A549 (cell line): ENCODE data around the gene FER1L5. TPM values are rescaled to one million over a fixed set of nuclear protein-coding genes. Genes with fewer than 3 reads are reported as not detected.

Experiments used
- ATAC-seq, 2 experiments: fragments of 200-7000 bp in 1 of 2; fragments of >200 bp in 1 of 2; cut with Nextera tagmentation in 1 of 2; cut with Tn5 transposase in 1 of 2; 3 replicates each; pipeline versions ENCODE4 v1.8.0 to v1.9.1; 2018 to 2020; ENCODE audit warnings: mild to moderate bottlenecking in 1 of 2, moderate library complexity in 1 of 2
- CTCF ChIA-PET: fragments of 300-600 bp; sonication (Branson Sonifier 250); formaldehyde crosslinking; extraction: SDS; loops from one replicate; lab custom pipeline; 2021; ENCODE audit warnings: antibody characterized with exemption, inconsistent platforms; lab: Yijun Ruan, JAX
- POLR2A ChIA-PET: fragments of 350-600 bp; formaldehyde crosslinking; extraction: SDS; loops from one replicate; lab custom pipeline; 2021; ENCODE audit warnings: antibody characterized with exemption, inconsistent platforms; lab: Yijun Ruan, JAX
- DNase-seq, 2 experiments: peaks; one replicate each; pipeline versions ENCODE4 v3.0.0 to v3.0.0-alpha.2; 2011 to 2016; ENCODE audit warnings: low read depth in 1 of 2, low spot score in 1 of 2
- FAIRE-seq: peaks from 2 replicates; lab custom pipeline; 2011; peaks lifted over from hg19 to GRCh38; lab: Jason Lieb, UNC
- H3K27ac ChIP-seq, 2 experiments: fragments of >200 bp; sonication (Bioruptor Twin); formaldehyde crosslinking; 3 replicates each; pipeline ENCODE4 v1.5.1; 2016 to 2017
- H3K4me1 ChIP-seq: fragments of >200 bp; sonication (Bioruptor Twin); formaldehyde crosslinking; 3 replicates; pipeline ENCODE4 v1.6.1; 2016
- H3K4me2 ChIP-seq: fragments of >200 bp; sonication (Bioruptor Twin); formaldehyde crosslinking; 3 replicates; pipeline ENCODE4 v1.6.1; 2016
- H3K4me3 ChIP-seq: fragments of >200 bp; sonication (Bioruptor Twin); formaldehyde crosslinking; 3 replicates; pipeline ENCODE4 v1.5.1; 2016
- H3K9me3 ChIP-seq: fragments of >200 bp; sonication (Bioruptor Twin); formaldehyde crosslinking; 3 replicates; pipeline ENCODE4 v1.6.1; 2016
- CBX2 ChIP-seq: fragments of 200-600 bp; sonication (generic); IDR thresholded peaks from 2 replicates; pipeline ENCODE4 v1.6.1; 2016; ENCODE audit warnings: low read depth, mild to moderate bottlenecking, borderline replicate concordance
- CHD2 ChIP-seq: fragments of 150-350 bp; IDR thresholded peaks from 2 replicates; pipeline ENCODE4 v1.6.1; 2014; ENCODE audit warnings: low read length; ENCODE audit not compliant: partially characterized antibody
- CTCF ChIP-seq: fragments of >200 bp; sonication (Bioruptor Twin); formaldehyde crosslinking; IDR thresholded peaks from 3 replicates; pipeline ENCODE4 v1.5.1; 2016
- EP300 ChIP-seq, 2 experiments: fragments of >200 bp; sonication (Bioruptor Twin); formaldehyde crosslinking; IDR thresholded peaks; 2 replicates in 1 of 2; 3 replicates in 1 of 2; pipeline ENCODE4 v1.6.1; 2016 to 2017
- FOSL2 ChIP-seq, 2 experiments: fragments of 450-650 bp in 1 of 2; fragments of >200 bp in 1 of 2; sonication (Bioruptor Twin) in 1 of 2; formaldehyde crosslinking; IDR thresholded peaks; 2 replicates each; pipeline versions ENCODE4 v1.5.0 to v1.6.1; 2016 to 2020; ENCODE audit warnings: mild to moderate bottlenecking in 1 of 2, moderate library complexity in 1 of 2
- FOXS1 ChIP-seq: fragments of 250-450 bp; sonication (Bioruptor Pico); IDR thresholded peaks from 2 replicates; pipeline ENCODE4 v1.5.0; 2020; ENCODE audit warnings: mild to moderate bottlenecking, moderate library complexity
- GATA3 ChIP-seq: IDR thresholded peaks from 2 replicates; pipeline ENCODE4 v1.6.1; 2012; ENCODE audit warnings: borderline replicate concordance
- HDAC2 ChIP-seq: fragments of 200-600 bp; sonication (generic); IDR thresholded peaks from 2 replicates; pipeline ENCODE4 v1.6.1; 2016
- HOXA7 ChIP-seq: fragments of 250-450 bp; sonication (Bioruptor Pico); IDR thresholded peaks from 2 replicates; pipeline ENCODE4 v1.5.0; 2020; ENCODE audit warnings: mild to moderate bottlenecking, moderate library complexity
- JUNB ChIP-seq: fragments of >200 bp; sonication (Bioruptor Twin); formaldehyde crosslinking; IDR thresholded peaks from 2 replicates; pipeline ENCODE4 v1.6.1; 2016
- KDM1A ChIP-seq: fragments of 200-600 bp; sonication (generic); IDR thresholded peaks from 2 replicates; pipeline ENCODE4 v1.6.1; 2016; ENCODE audit warnings: low read depth, mild to moderate bottlenecking
- MYC ChIP-seq: IDR thresholded peaks from 2 replicates; pipeline ENCODE4 v1.6.1; 2012; ENCODE audit warnings: mild to moderate bottlenecking, inconsistent platforms, low read length, improper control_type of control experiment, borderline replicate concordance
- NR3C1 ChIP-seq: fragments of >200 bp; sonication (Bioruptor Twin); formaldehyde crosslinking; IDR thresholded peaks from 3 replicates; pipeline ENCODE4 v1.6.1; 2017
- PBX3 ChIP-seq: IDR thresholded peaks from 2 replicates; pipeline ENCODE4 v1.6.1; 2012
- PHF8 ChIP-seq: fragments of 200-600 bp; sonication (generic); IDR thresholded peaks from 2 replicates; pipeline ENCODE4 v1.6.1; 2016; ENCODE audit warnings: low read depth, mild to moderate bottlenecking, antibody characterized with exemption, moderate library complexity, borderline replicate concordance
- POLR2A ChIP-seq: IDR thresholded peaks from 2 replicates; pipeline ENCODE4 v1.6.1; 2012; ENCODE audit warnings: mild to moderate bottlenecking, low read length
- POLR2AphosphoS2 ChIP-seq: conservative IDR thresholded peaks from 2 replicates; pipeline ENCODE4 v1.6.1; 2012; ENCODE audit warnings: low read length, improper control_type of control experiment, inconsistent platforms
- RAD21 ChIP-seq, 2 experiments: fragments of >200 bp in 1 of 2; sonication (Bioruptor Twin) in 1 of 2; formaldehyde crosslinking in 1 of 2; IDR thresholded peaks in 1 of 2; conservative IDR thresholded peaks in 1 of 2; 2 replicates in 1 of 2; 3 replicates in 1 of 2; pipeline ENCODE4 v1.6.1; 2012 to 2018; ENCODE audit warnings: inconsistent platforms in 1 of 2
- SMC3 ChIP-seq: fragments of >200 bp; sonication (Bioruptor Twin); formaldehyde crosslinking; IDR thresholded peaks from 3 replicates; pipeline ENCODE4 v1.6.1; 2018; ENCODE audit warnings: inconsistent platforms
- ZC3H11A ChIP-seq: fragments of 450-650 bp; IDR thresholded peaks from 2 replicates; pipeline ENCODE4 v1.6.1; 2014; ENCODE audit warnings: antibody characterized with exemption, mild to moderate bottlenecking
- ZNF302 ChIP-seq: fragments of 250-450 bp; sonication (Bioruptor Pico); IDR thresholded peaks from 2 replicates; pipeline ENCODE4 v1.9.0; 2021; ENCODE audit warnings: inconsistent platforms, mild to moderate bottlenecking, moderate library complexity
- WGBS: methylation state at CpG from one replicate; pipeline ENCODE4 v1.1.6; 2017; ENCODE audit errors: missing lambda C conversion rate; 5-methylcytosine and 5-hydroxymethylcytosine counted together
- polyA plus RNA-seq, 4 experiments: library from polyadenylated mRNA; depleted of rRNA in 3 of 4; stranded (reverse); fragments of >200 nt; fragmentation: RNase III in 1 of 4; extraction: RNeasy Plus Mini Kit Qiagen cat#74134 plus additional on column Dnase treatment in 1 of 4; gene quantifications; 2 replicates in 3 of 4; 3 replicates in 1 of 4; pipeline ENCODE4 v1.2.3, GENCODE V29; 2011 to 2017
- TF ChIP-seq, protein P1 (sequence below): fragments of 200-600 bp; sonication (generic); IDR thresholded peaks from 2 replicates; pipeline ENCODE4 v1.6.1; 2016; ENCODE audit warnings: antibody characterized with exemption, mild to moderate bottlenecking, moderate library complexity
- TF ChIP-seq, protein P2 (sequence below): fragments of 250-450 bp; sonication (Bioruptor Pico); IDR thresholded peaks from 2 replicates; pipeline ENCODE4 v1.5.0; 2020; ENCODE audit warnings: low read depth, mild to moderate bottlenecking, moderate library complexity

FER1L5 gene
- polyA plus RNA-seq, 2 of the 4 experiments (the other 2 are of a cell fraction): 0.01 TPM; not detected in 1

DNA sequence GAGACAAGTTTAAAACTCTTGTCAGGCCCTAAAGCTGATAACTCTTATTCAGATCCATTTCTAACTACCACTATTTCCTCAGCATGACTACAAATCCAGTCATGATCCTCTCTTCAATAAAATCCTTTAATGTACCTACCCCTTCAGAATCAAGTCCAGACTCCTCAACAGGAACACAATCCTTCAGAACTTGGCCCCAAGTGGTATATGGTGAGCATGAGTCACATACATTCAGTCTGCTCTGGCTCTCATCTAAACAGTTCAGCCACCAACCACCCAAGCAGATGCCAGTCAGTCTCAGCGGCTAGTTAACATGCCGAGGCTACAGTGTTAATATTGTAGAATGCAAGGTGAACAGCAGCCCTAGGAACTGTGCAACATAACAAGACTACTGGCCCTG lies 87.6 kb downstream of the FER1L5 start (continued):
- TF ChIP-seq CTCF: no peak
- no peak for TF ChIP-seq NR3C1
- TF ChIP-seq HDAC2: no peak
- no peak for TF ChIP-seq MYC
- TF ChIP-seq RAD21 (conservative IDR thresholded peaks at IDR 0.05 in 1 of 2, IDR thresholded peaks at IDR 0.05 in 1 of 2): no peak
- TF ChIP-seq CHD2: no peak

DNA sequence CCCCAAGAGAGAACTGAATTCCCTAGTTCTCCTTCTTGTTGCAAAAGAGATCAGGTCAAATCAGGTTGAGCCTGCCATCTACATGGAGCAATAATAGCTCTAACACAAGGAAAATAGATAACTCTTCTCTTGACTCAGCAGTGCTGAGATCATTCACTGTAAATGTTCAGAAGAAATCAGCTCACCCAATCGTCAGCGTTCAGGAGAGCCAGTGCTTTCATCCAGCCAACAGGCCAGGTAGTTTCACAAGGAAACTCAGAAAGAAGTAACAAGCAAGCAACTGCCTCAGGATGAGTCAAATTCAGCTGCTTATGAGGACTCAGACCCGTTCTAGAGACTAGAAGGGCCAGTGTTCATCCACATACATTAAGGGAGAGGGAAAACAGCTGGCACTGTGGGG lies 91.4 kb downstream of the FER1L5 start:
- FAIRE-seq: no peak
- no peak overlapping the region for H3K4me2 ChIP-seq
- TF ChIP-seq HDAC2 (no peak), PHF8 (no peak), FOSL2 (IDR thresholded peaks at IDR 0.05) (no peak), FOSL2 (CRISPR knock-in tag; IDR thresholded peaks at IDR 0.05) (no peak)
- TF ChIP-seq, all 56 proteins: peak for 0
- Histone ChIP-seq H3K4me1 (peaks cover 12% of the 10 kb centered on the region; the same call in 2 of the 3 replicates), H3K27ac (no peak overlapping the region), H3K4me3 (no peak overlapping the region), H3K9me3 (no peaks in the 10 kb centered on the region)
- WGBS: 80% methylated on average over 3 of the region's 3 CpGs
- POLR2A ChIA-PET: no interaction called here
- CTCF ChIA-PET: interaction anchor here (1.2 kb wide), 2 partner anchors 27 to 185 kb away, joined by 3 to 5 read pairs; partner anchors contain the start of gene CNNM4
- DNase-seq (no peak), ATAC-seq (no peak)

GRCh38 chr2:96734880-96735583 lies 92.5 kb downstream of the FER1L5 start:
- WGBS: 85% methylated on average over 8 of the region's 8 CpGs
- H3K27ac ChIP-seq: no peak overlapping the region
- H3K4me2 ChIP-seq: no peak overlapping the region
- POLR2A ChIA-PET: interaction anchor here (0.6 kb wide), 1 partner anchor 97 kb away, joined by 4 read pairs; no protein-coding TSS in a partner anchor
- CTCF ChIA-PET: interaction anchor here (0.5 to 1.4 kb wide), 6 partner anchors 10 to 65 kb away, joined by 3 to 4 read pairs (median 4); partner anchors contain the start of gene CNNM4
- TF ChIP-seq GATA3 (no peak), HOXA7 (CRISPR knock-in tag) (no peak), POLR2AphosphoS2 (no peak), MYC (no peak), FOXS1 (no peak), ZC3H11A (no peak), POLR2A (no peak), KDM1A (no peak), JUNB (no peak), CBX2 (no peak), EP300 (IDR thresholded peaks at IDR 0.05) (no peak), CTCF (no peak), PBX3 (no peak), ZNF302 (no peak), SMC3 (no peak), NR3C1 (no peak)
- TF ChIP-seq, protein P1, sequence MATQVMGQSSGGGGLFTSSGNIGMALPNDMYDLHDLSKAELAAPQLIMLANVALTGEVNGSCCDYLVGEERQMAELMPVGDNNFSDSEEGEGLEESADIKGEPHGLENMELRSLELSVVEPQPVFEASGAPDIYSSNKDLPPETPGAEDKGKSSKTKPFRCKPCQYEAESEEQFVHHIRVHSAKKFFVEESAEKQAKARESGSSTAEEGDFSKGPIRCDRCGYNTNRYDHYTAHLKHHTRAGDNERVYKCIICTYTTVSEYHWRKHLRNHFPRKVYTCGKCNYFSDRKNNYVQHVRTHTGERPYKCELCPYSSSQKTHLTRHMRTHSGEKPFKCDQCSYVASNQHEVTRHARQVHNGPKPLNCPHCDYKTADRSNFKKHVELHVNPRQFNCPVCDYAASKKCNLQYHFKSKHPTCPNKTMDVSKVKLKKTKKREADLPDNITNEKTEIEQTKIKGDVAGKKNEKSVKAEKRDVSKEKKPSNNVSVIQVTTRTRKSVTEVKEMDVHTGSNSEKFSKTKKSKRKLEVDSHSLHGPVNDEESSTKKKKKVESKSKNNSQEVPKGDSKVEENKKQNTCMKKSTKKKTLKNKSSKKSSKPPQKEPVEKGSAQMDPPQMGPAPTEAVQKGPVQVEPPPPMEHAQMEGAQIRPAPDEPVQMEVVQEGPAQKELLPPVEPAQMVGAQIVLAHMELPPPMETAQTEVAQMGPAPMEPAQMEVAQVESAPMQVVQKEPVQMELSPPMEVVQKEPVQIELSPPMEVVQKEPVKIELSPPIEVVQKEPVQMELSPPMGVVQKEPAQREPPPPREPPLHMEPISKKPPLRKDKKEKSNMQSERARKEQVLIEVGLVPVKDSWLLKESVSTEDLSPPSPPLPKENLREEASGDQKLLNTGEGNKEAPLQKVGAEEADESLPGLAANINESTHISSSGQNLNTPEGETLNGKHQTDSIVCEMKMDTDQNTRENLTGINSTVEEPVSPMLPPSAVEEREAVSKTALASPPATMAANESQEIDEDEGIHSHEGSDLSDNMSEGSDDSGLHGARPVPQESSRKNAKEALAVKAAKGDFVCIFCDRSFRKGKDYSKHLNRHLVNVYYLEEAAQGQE: no peak
- TF ChIP-seq, protein P2, sequence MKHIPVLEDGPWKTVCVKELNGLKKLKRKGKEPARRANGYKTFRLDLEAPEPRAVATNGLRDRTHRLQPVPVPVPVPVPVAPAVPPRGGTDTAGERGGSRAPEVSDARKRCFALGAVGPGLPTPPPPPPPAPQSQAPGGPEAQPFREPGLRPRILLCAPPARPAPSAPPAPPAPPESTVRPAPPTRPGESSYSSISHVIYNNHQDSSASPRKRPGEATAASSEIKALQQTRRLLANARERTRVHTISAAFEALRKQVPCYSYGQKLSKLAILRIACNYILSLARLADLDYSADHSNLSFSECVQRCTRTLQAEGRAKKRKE (CRISPR knock-in tag): no peak
- H3K4me3 ChIP-seq: no peak overlapping the region
- DNase-seq (no peak), ATAC-seq (no peak), FAIRE-seq (no peak)
- peaks cover 13% of the 10 kb centered on the region; the same call in 2 of the 3 replicates for H3K4me1 ChIP-seq
- no peaks in the 10 kb centered on the region for H3K9me3 ChIP-seq
